ENCODE results near the gene IGSF10.

IGSF10 gene

DNA sequence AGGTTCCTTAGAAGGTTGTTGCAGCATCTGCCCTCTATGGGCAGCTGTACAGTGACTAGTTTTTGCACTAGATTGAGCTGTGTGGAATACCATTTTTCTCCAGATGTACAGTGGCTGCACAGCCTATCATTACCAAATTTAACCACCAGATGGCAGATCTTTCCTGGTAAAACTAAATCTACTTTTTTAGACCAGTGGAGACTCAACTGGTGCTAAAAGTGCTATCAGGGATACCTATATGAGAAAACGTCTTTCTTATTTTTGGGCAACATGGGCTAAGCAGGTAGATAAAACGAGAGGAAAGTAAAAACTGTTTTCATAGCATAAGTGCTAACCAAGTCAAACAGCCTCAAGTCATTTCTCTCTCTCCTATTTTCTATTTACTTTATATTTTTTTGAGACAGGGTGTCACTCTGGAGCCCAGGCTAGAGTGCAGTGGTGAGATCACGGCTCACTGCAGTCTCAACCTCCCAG, 21.2 kb downstream of the IGSF10 start:
- H3K36me3 Mint-ChIP-seq, result no peaks in the 10 kb centered on the region
- no peak overlapping the region for H3K27ac Mint-ChIP-seq
- H3K9me3 Mint-ChIP-seq, result no peaks in the 10 kb centered on the region
- H3K4me1 Mint-ChIP-seq, result no peaks in the 10 kb centered on the region
- H3K4me3 Mint-ChIP-seq, result no peak overlapping the region
- peak; percentile 64 for ATAC-seq
- peak in 1 of 2 donors; percentile 45 for DNase-seq (ENCODE audit: low spot score in 2 of 2)

DNA sequence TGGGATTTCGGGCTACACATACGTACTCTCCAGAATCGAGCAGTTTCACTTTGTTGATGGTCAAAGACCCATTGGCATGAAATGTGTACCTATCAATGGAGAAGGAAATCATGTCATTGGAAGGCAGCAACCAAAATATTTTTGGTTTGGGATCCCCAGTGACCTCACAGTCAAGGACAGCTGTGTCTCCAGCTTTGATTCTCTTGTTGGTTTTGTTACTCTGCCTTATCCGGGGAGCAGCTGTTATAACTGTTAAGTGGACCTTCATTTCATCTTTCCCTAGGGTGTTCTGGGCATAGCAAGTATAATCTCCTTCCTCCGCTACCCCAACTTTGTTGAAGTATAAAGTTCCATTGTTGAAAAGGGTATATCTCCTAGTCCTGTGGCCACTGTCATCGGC, 23.0 kb downstream of the IGSF10 start:
- no peak overlapping the region for H3K4me3 Mint-ChIP-seq
- no peak overlapping the region for H3K27ac Mint-ChIP-seq
- no peaks in the 10 kb centered on the region for H3K4me1 Mint-ChIP-seq
- DNase-seq (ENCODE audit: low spot score in 2 of 2) (no peak), ATAC-seq (no peak)
- no peaks in the 10 kb centered on the region for H3K36me3 Mint-ChIP-seq
- no peaks in the 10 kb centered on the region for H3K9me3 Mint-ChIP-seq

DNA sequence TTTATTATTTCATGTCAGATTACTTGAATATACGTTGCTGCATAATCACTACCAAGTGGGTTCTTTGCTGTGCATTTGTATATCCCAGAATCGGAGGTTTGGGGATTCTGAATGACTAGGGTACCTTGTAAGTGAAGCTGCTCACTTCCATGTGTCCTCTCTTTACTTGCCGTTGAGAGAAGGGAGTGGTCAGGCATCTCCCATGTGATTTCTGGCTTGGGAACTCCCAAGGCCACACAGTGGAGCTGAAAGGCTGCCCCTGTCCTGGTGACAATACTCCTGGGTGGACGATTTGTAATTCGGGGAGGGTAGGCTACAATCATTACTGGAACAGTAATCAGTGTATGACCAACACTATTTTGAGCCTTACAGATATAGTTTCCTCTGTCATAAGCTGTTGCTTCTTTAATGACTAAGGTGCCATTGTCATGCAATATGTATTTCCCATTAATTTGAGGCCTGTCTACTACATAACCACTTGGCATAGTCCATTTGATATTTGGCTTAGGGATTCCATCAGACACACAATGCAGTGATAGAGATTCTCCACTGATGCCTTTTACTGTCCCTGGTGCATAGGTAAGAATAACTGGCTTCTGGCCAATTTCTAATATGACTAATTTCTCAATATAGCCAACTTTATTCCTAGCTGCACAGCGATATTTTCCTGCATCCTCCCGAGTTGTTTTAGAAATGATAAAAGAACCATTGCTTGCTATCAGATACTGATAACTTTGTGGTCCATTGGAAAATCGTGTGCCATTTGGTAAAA, 24.0 kb downstream of the IGSF10 start:
- DNase-seq (ENCODE audit: low spot score in 2 of 2) (peak in 1 of 2 donors; percentile 10), ATAC-seq (no peak)
- H3K4me3 Mint-ChIP-seq, result no peak overlapping the region
- H3K4me1 Mint-ChIP-seq, result no peaks in the 10 kb centered on the region
- no peaks in the 10 kb centered on the region for H3K9me3 Mint-ChIP-seq
- H3K27ac Mint-ChIP-seq, result no peak overlapping the region
- H3K36me3 Mint-ChIP-seq, result no peaks in the 10 kb centered on the region

DNA sequence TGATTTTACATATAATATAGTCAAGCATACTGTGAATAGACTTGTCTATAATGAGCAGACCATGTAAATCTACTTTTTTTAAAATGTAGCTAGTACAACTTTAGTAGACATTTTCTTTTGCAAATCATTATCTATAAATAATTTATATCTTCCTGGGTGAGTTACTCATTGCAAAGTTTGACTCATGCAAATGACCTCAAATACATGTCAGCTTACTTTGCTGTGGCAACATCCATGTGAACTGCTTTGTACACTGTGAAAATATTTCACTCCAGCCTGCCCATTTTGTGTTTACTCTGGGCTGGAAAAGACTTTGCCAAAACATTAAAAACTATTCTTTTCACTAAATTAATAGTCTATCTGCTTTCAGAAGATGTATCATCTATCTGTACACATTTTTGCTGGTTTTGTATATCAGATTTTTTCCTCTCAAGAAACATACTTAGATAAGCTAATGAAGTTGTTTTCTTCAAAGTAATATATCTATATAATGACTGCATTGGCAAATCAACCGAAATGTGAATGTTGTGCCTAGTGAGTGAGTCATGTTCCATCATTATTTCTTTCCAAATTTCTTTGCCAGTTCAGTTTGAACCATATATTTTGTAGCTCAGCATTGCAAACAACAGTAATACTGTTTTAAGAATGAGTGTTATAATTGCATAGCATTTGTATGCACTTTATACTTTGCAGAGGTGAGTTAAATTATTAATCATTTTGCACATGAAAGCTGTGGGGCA, 26.5 kb downstream of the IGSF10 start:
- Mint-ChIP-seq H3K9me3 (no peaks in the 10 kb centered on the region), H3K36me3 (no peaks in the 10 kb centered on the region), H3K4me3 (no peak overlapping the region), H3K4me1 (peaks cover 5% of the 10 kb centered on the region), H3K27ac (no peak overlapping the region)
- DNase-seq (ENCODE audit: low spot score in 2 of 2) (no peak), ATAC-seq (no peak)

DNA sequence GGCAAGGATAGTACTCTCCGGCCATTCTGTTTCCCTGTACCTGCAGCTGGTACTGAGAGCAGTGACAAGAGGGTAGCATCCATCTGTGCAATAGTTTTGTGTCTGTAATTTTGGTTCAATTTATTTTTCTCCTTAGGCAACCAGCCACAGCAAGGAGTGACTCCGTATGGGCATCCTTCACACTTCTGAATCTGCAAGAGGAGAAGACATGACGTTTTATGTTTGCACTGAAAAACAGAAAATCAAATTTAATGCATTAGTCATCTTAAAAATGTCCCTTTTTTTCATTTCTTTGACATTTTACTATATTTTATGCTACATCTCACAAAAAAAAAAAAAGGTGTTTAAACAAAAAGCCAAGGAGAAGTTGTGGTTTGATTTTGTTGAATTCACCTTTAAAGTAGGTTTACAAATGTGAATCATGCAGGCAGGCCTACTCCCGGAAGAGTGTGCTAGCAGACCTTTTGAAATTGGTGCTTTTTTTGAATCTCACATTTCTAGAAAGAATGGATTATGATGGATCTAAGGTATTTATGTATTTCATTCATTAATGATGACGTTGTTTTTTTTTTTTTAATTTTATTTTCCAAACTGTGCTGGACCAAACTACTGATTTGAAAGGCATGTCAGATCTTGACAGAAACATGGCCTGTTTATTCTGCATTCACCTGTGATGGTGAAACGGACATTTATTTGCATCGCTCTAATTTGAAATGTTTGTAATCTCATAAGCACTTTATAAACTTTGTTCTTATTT, 28.1 kb downstream of the IGSF10 start:
- no peak overlapping the region for H3K4me3 Mint-ChIP-seq
- H3K36me3 Mint-ChIP-seq, result no peaks in the 10 kb centered on the region
- ATAC-seq (no peak), DNase-seq (ENCODE audit: low spot score in 2 of 2) (no peak)
- no peaks in the 10 kb centered on the region for H3K9me3 Mint-ChIP-seq
- H3K27ac Mint-ChIP-seq, result no peak overlapping the region
- peaks cover 5% of the 10 kb centered on the region for H3K4me1 Mint-ChIP-seq

DNA sequence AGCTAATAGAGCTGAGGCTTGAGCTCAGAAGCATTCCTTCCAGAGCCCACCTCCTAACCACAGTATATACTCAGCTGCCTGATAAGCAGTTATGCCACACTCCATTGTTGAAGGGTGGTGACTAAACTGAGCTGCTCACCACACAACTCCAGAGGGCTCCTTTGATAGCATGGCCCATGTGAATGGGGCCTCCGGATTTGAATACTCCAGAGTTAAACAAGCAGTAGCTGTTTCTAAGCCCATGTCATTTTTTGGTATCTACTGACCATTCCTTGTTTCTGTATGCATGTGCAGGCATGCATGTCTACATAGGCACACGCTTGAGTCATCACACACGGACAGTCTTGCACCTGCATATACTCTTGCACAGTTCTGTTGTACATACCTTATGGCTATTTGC, 28.9 kb downstream of the IGSF10 start:
- Mint-ChIP-seq H3K4me1 (peaks cover 5% of the 10 kb centered on the region), H3K9me3 (no peaks in the 10 kb centered on the region), H3K36me3 (no peaks in the 10 kb centered on the region), H3K4me3 (no peak overlapping the region), H3K27ac (no peak overlapping the region)
- no peak for ATAC-seq
- no peak for DNase-seq (ENCODE audit: low spot score in 2 of 2)

DNA sequence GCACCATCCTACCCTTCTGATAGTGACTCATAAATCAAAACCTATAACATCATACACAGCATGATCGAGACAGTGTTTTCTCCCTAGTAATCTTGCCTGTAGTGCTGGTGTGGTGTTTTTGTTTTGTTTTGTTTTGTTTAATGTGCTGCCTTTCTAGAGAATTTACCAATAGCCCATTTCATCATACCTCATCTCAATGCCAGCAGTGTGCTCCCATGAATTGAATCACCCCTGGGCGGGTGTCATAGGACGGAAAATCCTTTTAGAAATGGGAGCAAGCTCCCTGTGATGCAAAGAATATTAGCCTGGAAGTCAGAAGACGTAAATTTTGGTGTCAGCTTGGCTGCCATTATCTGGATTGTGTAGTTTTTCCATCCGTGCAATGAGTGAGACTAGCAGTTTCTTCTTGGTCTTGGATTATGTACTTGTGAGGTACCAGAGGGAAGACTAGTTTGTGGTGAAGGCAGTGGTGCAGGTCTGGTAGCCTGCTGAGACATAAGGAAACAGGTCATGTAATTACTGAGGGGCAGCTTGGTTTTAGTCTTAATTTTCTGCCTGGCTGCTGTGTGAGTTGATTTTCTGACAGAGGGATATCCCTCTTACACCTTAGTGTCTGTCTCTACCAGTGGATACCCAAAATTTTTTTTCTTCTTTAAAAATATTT, 29.9 kb downstream of the IGSF10 start:
- H3K36me3 Mint-ChIP-seq, result no peaks in the 10 kb centered on the region
- DNase-seq (ENCODE audit: low spot score in 2 of 2) (no peak), ATAC-seq (no peak)
- H3K4me1 Mint-ChIP-seq, result peaks cover 5% of the 10 kb centered on the region
- H3K27ac Mint-ChIP-seq, result no peak overlapping the region
- H3K4me3 Mint-ChIP-seq, result no peak overlapping the region
- no peaks in the 10 kb centered on the region for H3K9me3 Mint-ChIP-seq

DNA sequence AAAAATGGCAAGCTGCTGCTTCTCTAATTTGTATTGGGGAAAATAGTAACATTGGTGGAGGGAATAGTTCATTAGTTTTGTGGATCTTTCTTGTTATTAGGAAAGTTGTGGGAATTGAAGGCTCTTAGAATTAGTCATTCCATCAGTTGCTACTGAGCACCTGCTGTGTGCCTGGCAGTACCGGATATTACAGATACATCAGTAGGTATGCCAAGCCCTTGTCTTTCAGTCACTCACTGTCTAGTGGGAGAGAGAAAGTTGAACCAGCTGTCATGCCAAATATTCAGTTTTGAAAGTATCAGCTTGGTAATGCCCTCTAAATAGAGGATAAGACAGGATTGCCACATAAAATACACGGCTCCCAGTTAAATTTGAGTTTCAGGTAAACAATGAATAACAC, 32.5 kb downstream of the IGSF10 start:
- Mint-ChIP-seq H3K9me3 (no peaks in the 10 kb centered on the region), H3K27ac (no peak overlapping the region), H3K36me3 (no peaks in the 10 kb centered on the region), H3K4me3 (no peak overlapping the region), H3K4me1 (peaks cover 5% of the 10 kb centered on the region)
- ATAC-seq, result no peak
- no peak for DNase-seq (ENCODE audit: low spot score in 2 of 2)

DNA sequence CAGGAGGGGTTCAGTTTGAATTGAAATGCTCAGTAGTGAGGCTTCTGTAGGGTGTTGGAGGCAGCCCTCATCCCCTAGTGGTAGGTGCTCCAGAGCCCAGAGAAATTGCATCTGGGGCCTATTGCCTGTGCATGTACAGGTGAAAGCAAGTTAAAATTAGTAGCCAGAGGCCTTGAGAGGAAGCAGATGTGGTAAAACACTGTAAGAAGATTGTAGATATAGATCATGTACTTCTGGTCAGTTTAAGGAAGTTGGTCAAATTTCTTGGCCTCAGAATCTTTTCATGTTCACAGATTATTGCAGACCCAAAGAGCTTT, 34.6 kb downstream of the IGSF10 start:
- DNase-seq (ENCODE audit: low spot score in 2 of 2) (no peak), ATAC-seq (no peak)
- Mint-ChIP-seq H3K4me3 (no peak overlapping the region), H3K27ac (no peak overlapping the region), H3K4me1 (peaks cover 5% of the 10 kb centered on the region), H3K36me3 (no peaks in the 10 kb centered on the region), H3K9me3 (no peaks in the 10 kb centered on the region)

DNA sequence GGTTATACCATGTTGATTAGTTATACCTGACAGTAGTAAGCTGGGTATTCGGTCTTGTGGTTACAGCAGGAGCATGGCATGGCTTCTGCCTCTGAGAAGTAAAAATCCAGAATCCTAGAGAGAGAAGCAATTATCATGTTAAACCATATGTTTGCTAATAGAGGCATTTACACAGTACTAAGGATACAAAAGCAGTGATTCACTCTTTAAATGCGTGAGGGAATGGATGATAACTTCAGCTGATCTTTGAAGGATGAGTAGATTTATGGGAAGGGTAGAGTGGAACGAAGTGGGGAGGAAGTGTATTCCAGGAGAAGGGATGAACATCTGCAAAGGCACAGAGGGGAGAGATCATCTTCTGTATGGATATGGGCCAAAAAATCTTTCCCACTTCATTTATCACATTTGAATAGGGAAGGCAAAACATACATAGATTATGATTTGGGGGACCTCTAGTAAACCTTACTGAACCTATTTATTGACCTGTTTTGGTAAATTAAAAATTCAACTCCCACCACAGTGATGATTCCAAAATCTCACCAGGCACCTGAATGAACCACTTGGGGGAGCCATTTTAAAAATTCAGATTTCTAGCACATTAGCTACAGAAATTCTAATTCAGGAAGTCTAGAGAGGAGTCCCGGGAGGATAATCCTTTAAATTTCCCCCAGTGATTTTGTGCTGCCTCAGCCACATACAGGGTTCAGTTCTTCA, 35.1 kb downstream of the IGSF10 start:
- ATAC-seq, result no peak
- no peaks in the 10 kb centered on the region for H3K36me3 Mint-ChIP-seq
- peaks cover 2% of the 10 kb centered on the region for H3K4me1 Mint-ChIP-seq
- no peak for DNase-seq (ENCODE audit: low spot score in 2 of 2)
- no peak overlapping the region for H3K4me3 Mint-ChIP-seq
- no peaks in the 10 kb centered on the region for H3K9me3 Mint-ChIP-seq
- no peak overlapping the region for H3K27ac Mint-ChIP-seq

DNA sequence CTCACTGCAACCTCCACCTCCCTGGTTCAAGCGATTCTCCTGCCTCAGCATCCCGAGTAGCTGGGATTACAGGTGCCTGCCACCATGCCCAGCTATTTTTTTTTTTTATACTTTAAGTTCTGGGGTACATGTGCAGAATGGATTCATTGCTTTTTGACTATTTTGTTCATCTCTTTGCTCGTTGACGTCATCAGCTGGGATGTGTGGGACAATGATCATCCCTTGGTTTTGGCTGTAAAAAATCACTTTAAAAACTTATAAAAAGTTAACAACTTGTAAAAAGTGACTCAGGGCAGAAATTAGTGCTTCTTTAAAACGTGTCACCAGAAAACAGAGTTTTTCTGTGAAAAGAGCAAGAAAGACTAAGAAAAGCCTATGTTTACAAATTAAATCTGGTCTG, 37.8 kb downstream of the IGSF10 start:
- ATAC-seq (no peak), DNase-seq (ENCODE audit: low spot score in 2 of 2) (no peak)
- Mint-ChIP-seq H3K4me3 (no peak overlapping the region), H3K27ac (no peak overlapping the region), H3K9me3 (no peaks in the 10 kb centered on the region), H3K4me1 (no peaks in the 10 kb centered on the region), H3K36me3 (no peaks in the 10 kb centered on the region)

DNA sequence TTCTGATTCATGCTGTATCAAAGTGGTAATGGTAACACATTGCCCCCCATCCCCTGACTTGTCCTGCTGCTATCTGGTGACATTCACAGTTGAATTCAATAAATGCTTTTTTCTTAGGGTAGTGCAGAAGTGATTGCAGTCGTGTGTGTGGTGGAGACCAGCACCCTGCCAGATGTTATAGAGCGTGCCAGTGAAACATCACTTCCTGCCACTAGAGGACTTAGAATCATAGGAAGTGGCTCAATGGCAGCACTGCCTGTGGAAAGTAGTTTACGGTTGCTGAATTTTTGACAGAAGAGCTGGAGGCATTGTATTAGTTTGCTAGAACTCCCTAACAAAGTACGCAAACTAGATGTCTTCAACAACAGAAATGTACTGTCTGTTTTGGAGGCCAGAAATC, 38.9 kb downstream of the IGSF10 start:
- Mint-ChIP-seq H3K9me3 (no peaks in the 10 kb centered on the region), H3K27ac (no peak overlapping the region), H3K36me3 (no peaks in the 10 kb centered on the region), H3K4me1 (no peaks in the 10 kb centered on the region), H3K4me3 (no peak overlapping the region)
- ATAC-seq (no peak), DNase-seq (ENCODE audit: low spot score in 2 of 2) (no peak)

DNA sequence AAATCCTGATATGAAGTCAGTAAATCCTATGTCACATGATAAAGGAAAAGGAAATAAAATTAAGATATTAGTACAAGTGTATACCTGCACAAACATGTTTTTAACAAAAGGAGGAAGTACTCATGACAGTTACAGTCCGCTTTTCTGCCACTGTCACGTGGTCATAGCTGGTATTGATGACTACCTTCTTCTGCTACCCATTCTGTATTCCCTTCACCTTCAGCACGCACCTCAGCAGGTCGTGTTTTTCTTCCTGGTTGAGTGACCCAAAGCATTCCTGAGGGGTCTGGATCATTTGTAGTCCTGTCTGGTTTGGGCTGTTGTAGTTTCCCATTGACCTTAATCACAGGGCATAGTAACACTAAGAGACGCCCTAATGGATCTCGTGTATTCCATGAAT, 41.1 kb downstream of the IGSF10 start:
- DNase-seq (ENCODE audit: low spot score in 2 of 2) (no peak), ATAC-seq (no peak)
- Mint-ChIP-seq H3K9me3 (no peaks in the 10 kb centered on the region), H3K27ac (no peak overlapping the region), H3K36me3 (no peaks in the 10 kb centered on the region), H3K4me3 (no peak overlapping the region), H3K4me1 (no peaks in the 10 kb centered on the region)

DNA sequence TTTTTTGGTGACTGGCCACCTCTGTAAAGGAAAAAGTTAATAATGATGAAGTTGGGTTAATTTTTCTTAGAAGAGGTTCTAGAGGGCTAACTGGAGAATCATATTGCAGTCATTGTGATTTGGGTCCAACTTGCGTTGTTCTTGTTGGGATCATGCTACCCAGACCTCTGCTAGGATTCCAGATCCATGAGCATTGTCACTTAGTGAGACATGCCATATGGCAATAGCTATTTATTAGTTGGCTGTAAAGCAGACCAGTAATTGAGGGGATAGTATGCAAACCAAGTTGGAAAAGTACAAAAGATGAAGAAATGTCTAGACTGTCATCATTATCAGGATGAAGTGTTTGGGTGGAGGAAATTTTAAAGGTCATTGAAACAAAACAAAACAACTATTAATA, 45.6 kb downstream of the IGSF10 start:
- Mint-ChIP-seq H3K4me3 (no peak overlapping the region), H3K4me1 (no peaks in the 10 kb centered on the region), H3K36me3 (no peaks in the 10 kb centered on the region), H3K27ac (no peak overlapping the region), H3K9me3 (no peaks in the 10 kb centered on the region)
- no peak for ATAC-seq
- no peak for DNase-seq (ENCODE audit: low spot score in 2 of 2)

DNA sequence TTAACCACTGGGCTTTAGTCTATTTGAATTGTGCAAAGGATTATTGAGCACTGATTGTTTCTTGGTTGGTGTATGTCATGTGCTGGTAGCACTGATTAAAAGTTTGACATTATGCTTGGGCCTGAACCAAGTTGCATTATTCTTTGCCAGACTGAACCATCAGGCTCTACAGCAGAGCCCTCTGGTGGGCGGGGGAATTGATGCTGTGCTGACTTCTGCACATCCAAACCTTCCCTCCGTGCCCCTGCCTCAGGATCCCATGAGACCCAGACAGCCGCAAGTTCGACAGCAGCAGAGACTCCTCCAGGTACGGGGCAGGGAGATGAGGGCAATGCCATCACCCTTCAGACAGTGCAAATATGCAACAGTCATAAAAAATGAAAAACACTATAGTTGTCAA, 47.9 kb downstream of the IGSF10 start:
- DNase-seq (ENCODE audit: low spot score in 2 of 2), result no peak
- H3K4me3 Mint-ChIP-seq, result no peak overlapping the region
- no peaks in the 10 kb centered on the region for H3K36me3 Mint-ChIP-seq
- no peak for ATAC-seq
- H3K4me1 Mint-ChIP-seq, result no peaks in the 10 kb centered on the region
- no peak overlapping the region for H3K27ac Mint-ChIP-seq
- no peaks in the 10 kb centered on the region for H3K9me3 Mint-ChIP-seq
